Measurements from ENCODE around the gene ZGLP1. TPM values are rescaled to one million over a fixed set of nuclear protein-coding genes. Genes with fewer than 3 reads are reported as not detected.

ZGLP1 gene
- total and polyA plus RNA-seq, 2 of the 13 experiments (the other 11 are each of a cell fraction or from before 2014, with no cell fraction given): 2.4 to 3.0 TPM

- no peak for TF ChIP-seq ZNF652 (CRISPR knock-in tag; IDR thresholded peaks at IDR 0.05; ENCODE audit: borderline replicate concordance, low read depth)
- no peak for TF ChIP-seq KDM2A (CRISPR knock-in tag; IDR thresholded peaks at IDR 0.05; ENCODE audit: borderline replicate concordance, low read depth)
- no peak for TF ChIP-seq TCF12 (IDR thresholded peaks at IDR 0.05)
- TF ChIP-seq TCF12 (CRISPR knock-in tag; IDR thresholded peaks at IDR 0.05): no peak
- TF ChIP-seq ZFP41 (CRISPR knock-in tag; IDR thresholded peaks at IDR 0.05; ENCODE audit: borderline replicate concordance): no peak
- TF ChIP-seq HMGXB3 (CRISPR knock-in tag; IDR thresholded peaks at IDR 0.05; ENCODE audit: borderline replicate concordance): no peak
- TF ChIP-seq ZNF777 (CRISPR knock-in tag; IDR thresholded peaks at IDR 0.05): no peak
- no peak for TF ChIP-seq TIGD3 (CRISPR knock-in tag; IDR thresholded peaks at IDR 0.05; ENCODE audit: borderline replicate concordance)
- no peak for TF ChIP-seq FOXK1 (CRISPR knock-in tag; IDR thresholded peaks at IDR 0.05; ENCODE audit: borderline replicate concordance, low read depth)
- no peak for TF ChIP-seq JARID2 (CRISPR knock-in tag; IDR thresholded peaks at IDR 0.05; ENCODE audit: insufficient replicate concordance)
- no peak for TF ChIP-seq ZFP36L2 (CRISPR knock-in tag; IDR thresholded peaks at IDR 0.05)
- no peak for TF ChIP-seq ZNF331 (CRISPR knock-in tag; IDR thresholded peaks at IDR 0.05)
- TF ChIP-seq GATAD2A (CRISPR knock-in tag; IDR thresholded peaks at IDR 0.05): no peak
- no peak for TF ChIP-seq ZNF839 (CRISPR knock-in tag; IDR thresholded peaks at IDR 0.05; ENCODE audit: borderline replicate concordance)
- no peak for TF ChIP-seq THAP11 (CRISPR knock-in tag; IDR thresholded peaks at IDR 0.05)
- TF ChIP-seq GPN1 (CRISPR knock-in tag; IDR thresholded peaks at IDR 0.05; ENCODE audit: borderline replicate concordance): no peak
- TF ChIP-seq YEATS2 (CRISPR knock-in tag; IDR thresholded peaks at IDR 0.05; ENCODE audit: borderline replicate concordance): no peak
- TF ChIP-seq TCF7L2 (IDR thresholded peaks at IDR 0.05; ENCODE audit: low read depth, low read length): no peak
- TF ChIP-seq ZFP36 (IDR thresholded peaks at IDR 0.05; ENCODE audit: borderline replicate concordance, low read depth, low read length, partially characterized antibody): no peak
- TF ChIP-seq FOXA3 (CRISPR knock-in tag; IDR thresholded peaks at IDR 0.05): no peak
- TF ChIP-seq ZNF512 (CRISPR knock-in tag; IDR thresholded peaks at IDR 0.05): no peak
Measured at GRCh38 chr19:10299545-10300458, 9.8 kb downstream of the ZGLP1 start (continued).

Measured in HepG2 (cell line).